Fibroblast of skin of right biceps (primary cell): ENCODE results near the gene OR4D11.
A peak's percentile ranks its signal among the peaks of the same experiment; 100 is the strongest.

Experiments
- DNase-seq: peaks from one replicate; pipeline ENCODE4 v3.0.0-alpha.2; 2013

The OR4D11 gene

GRCh38 chr11:59550368-59550841 lies 47.0 kb downstream of the OR4D11 start:
- peak; percentile 98 for DNase-seq

- peak; percentile 95 for DNase-seq
Measured at GRCh38 chr11:59550842-59551658, 47.7 kb downstream of the OR4D11 start.

- DNase-seq: peak; percentile 86
Measured at GRCh38 chr11:59551659-59552521, 48.5 kb downstream of the OR4D11 start.

- no peak for DNase-seq
Measured at GRCh38 chr11:59552844-59553243, 49.5 kb downstream of the OR4D11 start.

GRCh38 chr11:59553323-59553722 lies 49.9 kb downstream of the OR4D11 start:
- DNase-seq: no peak
